Measurements from ENCODE around the gene ATAD3B. TPM values are rescaled to one million over a fixed set of nuclear protein-coding genes. Genes with fewer than 3 reads are reported as not detected.

The ATAD3B gene
- total and polyA plus RNA-seq, 2 donors from 2014 or later = 13.3 to 28.8 TPM

DNA sequence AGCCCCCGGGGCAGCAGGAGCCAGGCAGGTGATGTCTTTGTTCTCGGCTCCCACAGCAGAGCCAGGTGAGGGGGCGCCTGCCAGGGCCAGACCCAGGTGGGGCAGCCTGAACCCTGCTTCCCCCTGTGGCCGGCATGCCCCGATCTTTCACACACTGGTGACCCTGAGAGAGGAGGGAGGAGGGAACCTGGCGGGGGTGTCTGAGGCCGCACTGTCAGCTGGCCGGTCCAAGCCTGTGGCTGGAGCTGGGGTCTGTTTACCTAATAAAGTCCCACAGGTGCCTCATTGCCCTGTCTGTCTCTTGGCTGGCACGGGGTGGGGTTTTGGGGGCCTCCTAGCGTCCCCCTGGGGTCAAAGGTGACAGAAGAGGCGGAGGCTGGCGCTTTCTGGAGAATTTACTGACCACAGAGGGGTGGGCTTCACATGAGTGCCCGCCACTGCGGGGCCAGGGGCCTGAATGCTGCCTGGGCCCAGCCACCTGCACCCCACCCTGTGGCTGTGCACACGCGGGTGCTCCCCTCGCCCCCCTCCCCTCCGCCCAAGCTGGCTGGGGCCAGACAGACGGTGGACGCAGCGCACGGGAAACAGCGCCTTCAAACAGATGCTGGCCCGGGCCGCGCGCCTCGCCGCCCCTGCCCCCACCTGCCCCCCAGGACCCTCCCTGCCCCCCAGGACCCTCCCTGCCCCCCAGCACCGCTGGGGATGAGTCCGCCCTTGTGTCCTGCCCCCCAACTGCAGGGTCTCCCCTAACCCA, 63.0 kb downstream of the ATAD3B start:
- no peaks in the 10 kb centered on the region for H3K27me3 ChIP-seq (ENCODE audit: control insufficient read depth, insufficient read depth, low read length)
- intact Hi-C loops (cut with DNase I) = no loop called here
- H3K9ac ChIP-seq (ENCODE audit: low read length in 3 of 3) = no peak overlapping the region
- H3K4me1 ChIP-seq (ENCODE audit: control insufficient read depth in 2 of 3, insufficient read depth in 2 of 3, low read depth in 1 of 3, low read length in 3 of 3) = peaks cover 0 to 3% (median 0%) of the 10 kb centered on the region in 3 donors
- H3K27ac ChIP-seq (ENCODE audit: low read depth in 2 of 2, low read length in 2 of 2) = no peak overlapping the region
- peaks cover 0 to 2% (median 0%) of the 10 kb centered on the region in 3 donors for H3K36me3 ChIP-seq (ENCODE audit: control insufficient read depth in 2 of 3, insufficient read depth in 3 of 3, low read length in 3 of 3)
- DNase-seq (no peak), FAIRE-seq (no peak)
- TF ChIP-seq CTCF (IDR thresholded peaks at IDR 0.05; ENCODE audit: borderline replicate concordance, extremely low read depth, insufficient read depth) = no peak
- no peak overlapping the region for H3K4me3 ChIP-seq (ENCODE audit: low read length in 3 of 3)
- H3K9me3 ChIP-seq (ENCODE audit: control insufficient read depth in 2 of 3, insufficient read depth in 1 of 3, low read length in 3 of 3) = peaks cover 0 to 3% (median 0%) of the 10 kb centered on the region in 3 donors

DNA sequence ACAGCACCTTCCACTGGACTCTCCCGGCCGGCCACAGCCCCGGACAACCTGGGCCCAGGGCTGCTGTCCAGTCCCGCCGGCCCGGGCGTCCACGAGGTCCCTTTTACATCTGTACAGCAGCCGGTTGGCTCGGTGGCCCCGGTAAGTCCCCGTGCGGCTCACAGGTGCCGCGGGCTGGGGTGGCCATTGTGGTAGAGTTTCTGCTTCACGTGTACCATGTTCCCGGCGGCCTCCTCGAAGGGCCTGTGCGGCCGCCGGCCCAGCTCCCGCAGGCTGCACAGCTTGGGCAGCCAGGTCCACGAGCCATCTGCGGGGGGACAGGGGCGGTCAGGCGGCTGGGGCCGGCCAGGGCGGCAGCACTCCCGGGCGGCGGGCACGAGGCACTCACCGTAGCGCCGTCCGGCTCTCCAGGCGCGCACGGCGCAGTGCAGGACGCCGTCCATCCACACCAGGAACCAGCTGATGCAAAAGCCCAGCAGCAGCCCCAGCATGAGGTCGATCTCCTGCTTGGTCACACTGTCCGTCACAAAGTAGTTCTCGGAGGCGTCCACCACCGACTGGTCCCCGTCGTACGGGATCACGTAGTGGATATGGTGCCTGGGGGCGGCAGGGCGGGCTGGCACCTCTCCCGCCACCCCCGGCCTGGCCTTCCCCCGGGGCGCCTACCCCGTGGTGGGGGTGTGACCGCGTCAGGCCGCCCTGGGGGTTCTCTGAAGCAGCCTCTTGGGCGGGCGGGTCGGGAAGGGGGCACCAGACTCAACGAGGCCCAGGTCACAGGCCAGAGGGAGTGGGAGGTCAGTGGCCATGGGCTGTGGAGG, 63.8 kb downstream of the ATAD3B start:
- DNase-seq (no peak), FAIRE-seq (no peak)

GRCh38 chr1:1536019-1536937, 64.7 kb downstream of the ATAD3B start:
- Histone ChIP-seq H3K9me3 (ENCODE audit: control insufficient read depth in 2 of 3, insufficient read depth in 1 of 3, low read length in 3 of 3) (peaks cover 0 to 3% (median 0%) of the 10 kb centered on the region in 3 donors), H3K4me3 (ENCODE audit: low read length in 3 of 3) (no peak overlapping the region), H3K9ac (ENCODE audit: low read length in 3 of 3) (no peak overlapping the region), H3K36me3 (ENCODE audit: control insufficient read depth in 2 of 3, insufficient read depth in 3 of 3, low read length in 3 of 3) (no peaks in the 10 kb centered on the region), H3K27me3 (ENCODE audit: control insufficient read depth, insufficient read depth, low read length) (no peaks in the 10 kb centered on the region), H3K4me1 (ENCODE audit: control insufficient read depth in 2 of 3, insufficient read depth in 2 of 3, low read depth in 1 of 3, low read length in 3 of 3) (peaks cover 0 to 6% (median 0%) of the 10 kb centered on the region in 3 donors), H3K27ac (ENCODE audit: low read depth in 2 of 2, low read length in 2 of 2) (no peak overlapping the region)
- intact Hi-C loops (cut with DNase I) = no loop called here
- TF ChIP-seq CTCF (IDR thresholded peaks at IDR 0.05; ENCODE audit: borderline replicate concordance, extremely low read depth, insufficient read depth) = no peak
- FAIRE-seq = no peak
- DNase-seq = no peak

More for the DNA sequence above, 63.8 kb downstream of the ATAD3B start:
- no peak overlapping the region for H3K4me3 ChIP-seq (ENCODE audit: low read length in 3 of 3)
- intact Hi-C loops (cut with DNase I) = no loop called here
- H3K27ac ChIP-seq (ENCODE audit: low read depth in 2 of 2, low read length in 2 of 2) = no peak overlapping the region
- TF ChIP-seq CTCF (IDR thresholded peaks at IDR 0.05; ENCODE audit: borderline replicate concordance, extremely low read depth, insufficient read depth) = no peak
- peaks cover 0 to 3% (median 0%) of the 10 kb centered on the region in 3 donors for H3K9me3 ChIP-seq (ENCODE audit: control insufficient read depth in 2 of 3, insufficient read depth in 1 of 3, low read length in 3 of 3)
- no peaks in the 10 kb centered on the region for H3K27me3 ChIP-seq (ENCODE audit: control insufficient read depth, insufficient read depth, low read length)
- H3K36me3 ChIP-seq (ENCODE audit: control insufficient read depth in 2 of 3, insufficient read depth in 3 of 3, low read length in 3 of 3) = no peaks in the 10 kb centered on the region
- H3K9ac ChIP-seq (ENCODE audit: low read length in 3 of 3) = no peak overlapping the region
- peaks cover 0 to 3% (median 0%) of the 10 kb centered on the region in 3 donors for H3K4me1 ChIP-seq (ENCODE audit: control insufficient read depth in 2 of 3, insufficient read depth in 2 of 3, low read depth in 1 of 3, low read length in 3 of 3)
